Activated CD4-positive, alpha-beta T cell treated with anti-CD3 and anti-CD28 coated beads, Interleukin-2, Interleukin-4, amounts not matched to agents 100 ng/mL and 50 ng/mL, durations not matched to agents 16 hours and 8 hours (primary cell): ENCODE results near the gene GPC3.
"Not testable (repeated sequence)": the region's sequence is repeated elsewhere in the genome, so short reads cannot be mapped to it uniquely, and the experiment has no call there.

Source experiments
- DNase-seq: peaks from one replicate; pipeline ENCODE4 v3.0.0-alpha.2; 2020; ENCODE audit warnings: low spot score

Gene GPC3

GRCh38 chrX:133771086-133771646, 214.2 kb downstream of the GPC3 start:
- DNase-seq, result no peak

- not testable (repeated sequence) for DNase-seq
Measured at GRCh38 chrX:133762976-133763548, 222.3 kb downstream of the GPC3 start.

- no peak for DNase-seq
Measured at GRCh38 chrX:133754657-133755056, 230.7 kb downstream of the GPC3 start.

GRCh38 chrX:133749951-133750350, 235.4 kb downstream of the GPC3 start:
- DNase-seq, result no peak

- no peak for DNase-seq
Measured at GRCh38 chrX:133749370-133749769, 236.0 kb downstream of the GPC3 start.

- DNase-seq, result no peak
Measured at GRCh38 chrX:133747196-133747595, 238.2 kb downstream of the GPC3 start.

GRCh38 chrX:133746593-133746992, 238.8 kb downstream of the GPC3 start:
- no peak for DNase-seq

GRCh38 chrX:133745349-133745748, 240.0 kb downstream of the GPC3 start:
- DNase-seq, result no peak

GRCh38 chrX:133742602-133743305, 242.6 kb downstream of the GPC3 start:
- no peak for DNase-seq

- DNase-seq, result no peak
Measured at GRCh38 chrX:133741303-133741702, 244.1 kb downstream of the GPC3 start.

GRCh38 chrX:133726642-133727041, 258.8 kb downstream of the GPC3 start:
- DNase-seq, result no peak

GRCh38 chrX:133726211-133726630, 259.2 kb downstream of the GPC3 start:
- DNase-seq, result no peak

GRCh38 chrX:133723930-133724329, 261.5 kb downstream of the GPC3 start:
- DNase-seq, result no peak

- DNase-seq, result no peak
Measured at GRCh38 chrX:133722756-133723155, 262.6 kb downstream of the GPC3 start.

- not testable (repeated sequence) for DNase-seq
Measured at GRCh38 chrX:133720269-133720668, 265.1 kb downstream of the GPC3 start.

- no peak for DNase-seq
Measured at GRCh38 chrX:133715715-133716114, 269.7 kb downstream of the GPC3 start.

- no peak for DNase-seq
Measured at GRCh38 chrX:133709501-133709900, 275.9 kb downstream of the GPC3 start.

GRCh38 chrX:133706890-133707289, 278.5 kb downstream of the GPC3 start:
- DNase-seq, result no peak

GRCh38 chrX:133702230-133702629, 283.2 kb downstream of the GPC3 start:
- no peak for DNase-seq

- DNase-seq, result no peak
Measured at GRCh38 chrX:133699023-133699728, 286.2 kb downstream of the GPC3 start.

GRCh38 chrX:133698298-133698697, 287.1 kb downstream of the GPC3 start:
- DNase-seq, result no peak

- no peak for DNase-seq
Measured at GRCh38 chrX:133697656-133698055, 287.7 kb downstream of the GPC3 start.

- DNase-seq, result no peak
Measured at GRCh38 chrX:133689997-133690599, 295.3 kb downstream of the GPC3 start.
